ENCODE data around the gene WWOX. TPM values are rescaled to one million over a fixed set of nuclear protein-coding genes. Genes with fewer than 3 reads are reported as not detected.
A peak's percentile ranks its signal among the peaks of the same experiment; 100 is the strongest.

The WWOX gene
- total and polyA plus RNA-seq, 2 of the 13 experiments (the other 11 are each of a cell fraction or from before 2014, with no cell fraction given): 9.1 to 37.4 TPM

GRCh38 chr16:78505544-78506366 is 406.3 kb downstream of the WWOX start (continued):
- peak; percentile 26; the same call in 1 of the 2 replicates for TF ChIP-seq JUNB (CRISPR knock-in tag; IDR thresholded peaks at IDR 0.05; ENCODE audit: borderline replicate concordance)
- peak; percentile 94 for TF ChIP-seq ZXDC (CRISPR knock-in tag; IDR thresholded peaks at IDR 0.05)
- TF ChIP-seq ZNF503 (CRISPR knock-in tag; IDR thresholded peaks at IDR 0.05): no peak
- no peak for TF ChIP-seq ZNF678 (CRISPR knock-in tag; IDR thresholded peaks at IDR 0.05)
- TF ChIP-seq AKNA (CRISPR knock-in tag; IDR thresholded peaks at IDR 0.05; ENCODE audit: borderline replicate concordance): no peak
- peak; percentile 56; the same call in 1 of the 2 replicates for TF ChIP-seq NFKB2 (CRISPR knock-in tag; IDR thresholded peaks at IDR 0.05; ENCODE audit: borderline replicate concordance)
- peak; percentile 55; the same call in 1 of the 2 replicates for TF ChIP-seq ZNF280D (CRISPR knock-in tag; IDR thresholded peaks at IDR 0.05)
- TF ChIP-seq ASH2L (IDR thresholded peaks at IDR 0.05; ENCODE audit: insufficient read length, low read depth, low read length): no peak
- TF ChIP-seq HNRNPH1 (optimal IDR thresholded peaks at IDR 0.05; ENCODE audit: low read depth, low read length): no peak
- TF ChIP-seq IKZF4 (CRISPR knock-in tag; IDR thresholded peaks at IDR 0.05; ENCODE audit: borderline replicate concordance, low read depth, not compliant biosample characterization): no peak
- peak; percentile 30; the same call in 1 of the 2 replicates for TF ChIP-seq MIER3 (CRISPR knock-in tag; IDR thresholded peaks at IDR 0.05; ENCODE audit: borderline replicate concordance)
- no peak for TF ChIP-seq CBFB (CRISPR knock-in tag; IDR thresholded peaks at IDR 0.05)
- TF ChIP-seq RNF2 (conservative IDR thresholded peaks at IDR 0.05; ENCODE audit: low read depth): no peak
- no peak for TF ChIP-seq ZBTB8A (CRISPR knock-in tag; IDR thresholded peaks at IDR 0.05; ENCODE audit: borderline replicate concordance, low read depth)
- peak; percentile 90 for TF ChIP-seq HNF4A (CRISPR knock-in tag; IDR thresholded peaks at IDR 0.05)
